Transverse colon (tissue), 3 donors: ENCODE results near the gene SLC41A2.

Experiments
- CTCF ChIP-seq, 5 experiments: fragments of 200-600 bp in 3 of 5; fragments of 450-650 bp in 2 of 5; sonication (generic) in 3 of 5; IDR thresholded peaks; 1 replicate in 2 of 5; 2 replicates in 3 of 5; pipeline ENCODE4 v1.5.1; 2016 to 2017; ENCODE audit warnings: antibody characterized with exemption in 5 of 5, inconsistent platforms in 3 of 5, mild to moderate bottlenecking in 2 of 5, moderate library complexity in 1 of 5
- POLR2A ChIP-seq: fragments of 450-650 bp; IDR thresholded peaks from one replicate; pipeline ENCODE4 v1.6.1; 2016; ENCODE audit warnings: antibody characterized with exemption, mild to moderate bottlenecking, moderate library complexity

DNA sequence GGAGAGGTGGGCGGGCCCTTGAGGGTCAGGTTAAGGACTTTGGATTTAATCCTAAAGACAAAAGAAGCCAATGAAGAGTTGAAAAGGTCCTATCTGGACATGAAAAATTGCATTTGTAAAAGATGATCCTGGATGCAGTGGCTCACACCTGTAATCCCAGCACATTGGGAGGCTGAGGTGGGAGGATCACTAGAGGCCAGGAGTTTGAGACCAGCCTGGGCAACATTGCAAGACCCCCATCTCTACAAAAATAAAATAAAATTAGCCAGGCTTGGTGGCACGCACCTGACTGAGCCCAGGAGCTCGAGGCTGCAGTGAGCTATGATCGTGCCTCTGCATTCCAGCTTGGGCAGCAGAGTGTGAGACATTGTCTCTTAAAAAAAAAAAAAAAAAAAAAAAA is 2.4 kb upstream of the SLC41A2 start:
- TF ChIP-seq POLR2A (no peak), CTCF (IDR thresholded peaks at IDR 0.05) (no peak)
